Neural progenitor cell (in vitro differentiated cells): ENCODE results near the gene AEBP2. TPM values are rescaled to one million over a fixed set of nuclear protein-coding genes. Genes with fewer than 3 reads are reported as not detected.
A peak's percentile ranks its signal among the peaks of the same experiment; 100 is the strongest.
"Not testable (repeated sequence)": the region's sequence is repeated elsewhere in the genome, so short reads cannot be mapped to it uniquely, and the experiment has no call there.

Experiments used
- DNase-seq: peaks from one replicate; pipeline ENCODE4 v3.0.0-alpha.2; 2016; ENCODE audit warnings: low spot score
- H2AFZ ChIP-seq: fragments of 200-600 bp; sonication (generic); replicated peaks from 2 replicates; pipeline ENCODE4 v1.6.1; 2016; ENCODE audit warnings: antibody characterized with exemption
- H3F3A ChIP-seq: fragments of 200-600 bp; sonication (generic); 2 replicates; pipeline ENCODE4 v1.6.1; 2016; ENCODE audit warnings: antibody characterized with exemption, low read depth
- H3K27ac ChIP-seq: fragments of 200-600 bp; sonication (generic); 2 replicates; pipeline ENCODE4 v1.5.1; 2016; ENCODE audit warnings: mild to moderate bottlenecking
- H3K27me3 ChIP-seq: fragments of 200-600 bp; sonication (generic); 2 replicates; pipeline ENCODE4 v1.6.1; 2016; ENCODE audit warnings: mild to moderate bottlenecking, moderate library complexity
- H3K36me3 ChIP-seq: fragments of 200-600 bp; sonication (generic); 2 replicates; pipeline ENCODE4 v1.5.1; 2016
- H3K4me1 ChIP-seq: fragments of 200-600 bp; sonication (generic); 2 replicates; pipeline ENCODE4 v1.6.1; 2016; ENCODE audit warnings: mixed run types
- H3K4me2 ChIP-seq: fragments of 200-600 bp; sonication (generic); 2 replicates; pipeline ENCODE4 v1.6.1; 2016
- H3K4me3 ChIP-seq: fragments of 200-600 bp; sonication (generic); 2 replicates; pipeline ENCODE4 v1.5.1; 2016
- H3K79me2 ChIP-seq: fragments of 200-600 bp; sonication (generic); 2 replicates; pipeline ENCODE4 v1.6.1; 2016; ENCODE audit warnings: low read depth
- H3K9ac ChIP-seq: fragments of 200-600 bp; sonication (generic); 2 replicates; pipeline ENCODE4 v1.6.1; 2016
- H3K9me3 ChIP-seq: fragments of 200-600 bp; sonication (generic); 2 replicates; pipeline ENCODE4 v1.5.1; 2016; ENCODE audit warnings: low read depth
- H4K20me1 ChIP-seq: fragments of 200-600 bp; sonication (generic); 2 replicates; pipeline ENCODE4 v1.6.1; 2016; ENCODE audit warnings: low read depth
- H3K27ac Mint-ChIP-seq: 3 replicates; pipeline ENCODE4 v1.8.0; 2021; ENCODE audit warnings: mixed read lengths
- H3K27me3 Mint-ChIP-seq: 2 replicates; pipeline ENCODE4 v1.8.0; 2022; ENCODE audit warnings: low read depth, mild to moderate bottlenecking, inconsistent platforms, moderate library complexity, mixed read lengths; ENCODE audit not compliant: insufficient read depth
- H3K36me3 Mint-ChIP-seq: 3 replicates; pipeline ENCODE4 v1.8.0; 2021; ENCODE audit warnings: mixed read lengths
- H3K4me1 Mint-ChIP-seq: 3 replicates; pipeline ENCODE4 v1.8.0; 2021; ENCODE audit warnings: mixed read lengths
- H3K4me3 Mint-ChIP-seq: 3 replicates; pipeline ENCODE4 v1.8.0; 2021; ENCODE audit warnings: mild to moderate bottlenecking, moderate library complexity, mixed read lengths
- H3K9me3 Mint-ChIP-seq: 3 replicates; pipeline ENCODE4 v1.8.0; 2020; ENCODE audit warnings: mixed read lengths
- EZH2 ChIP-seq: fragments of 200-600 bp; sonication (generic); IDR thresholded peaks from 2 replicates; pipeline ENCODE4 v1.6.1; 2017; ENCODE audit warnings: antibody characterized with exemption, mild to moderate bottlenecking, moderate library complexity
- EZH2phosphoT487 ChIP-seq: fragments of 200-600 bp; sonication (generic); IDR thresholded peaks from 2 replicates; pipeline ENCODE4 v1.6.1; 2017; ENCODE audit warnings: antibody characterized with exemption
- total RNA-seq: library from RNA; depleted of rRNA; stranded (reverse); fragments of >200 nt; gene quantifications from 2 replicates; pipeline ENCODE4 v1.2.3, GENCODE V29; 2015; ENCODE audit warnings: low replicate concordance
- TF ChIP-seq, protein P1 (sequence below): fragments of 200-600 bp; sonication (generic); IDR thresholded peaks from 2 replicates; pipeline ENCODE4 v1.5.1; 2017; ENCODE audit warnings: antibody characterized with exemption, mild to moderate bottlenecking

AEBP2 gene
- total RNA-seq, 1 donor from 2014 or later = 34.0 TPM

DNA sequence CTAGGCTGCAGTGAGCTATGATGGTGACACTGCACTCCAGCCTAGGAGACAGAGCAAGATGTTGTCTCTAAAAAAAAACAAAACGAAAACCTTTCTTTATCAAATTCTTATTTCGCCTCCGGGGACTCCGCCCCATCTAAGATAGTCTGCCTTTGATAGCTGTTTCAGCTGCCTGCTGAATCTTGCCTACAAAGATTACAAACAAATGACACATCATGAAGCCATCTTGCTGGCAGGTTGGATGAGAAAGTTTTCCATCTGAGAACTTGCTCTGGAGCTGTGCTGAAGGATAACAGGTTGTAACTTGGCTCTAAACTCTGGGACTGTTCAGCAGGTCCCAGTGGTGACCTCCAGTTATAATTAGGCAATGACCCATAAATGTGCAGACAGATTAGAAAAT lies 41.8 kb upstream of the AEBP2 start:
- Histone ChIP-seq H3K27me3 (no peaks in the 10 kb centered on the region), H3K27ac (no peak overlapping the region), H3K4me1 (no peaks in the 10 kb centered on the region), H3F3A (no peaks in the 10 kb centered on the region), H3K79me2 (no peaks in the 10 kb centered on the region), H3K4me2 (no peak overlapping the region), H2AFZ (no peak overlapping the region), H3K9ac (no peak overlapping the region), H3K4me3 (no peak overlapping the region), H3K9me3 (no peaks in the 10 kb centered on the region), H3K36me3 (no peaks in the 10 kb centered on the region), H4K20me1 (no peaks in the 10 kb centered on the region)
- H3K36me3 Mint-ChIP-seq = no peaks in the 10 kb centered on the region
- no peak for TF ChIP-seq EZH2
- TF ChIP-seq, protein P1, sequence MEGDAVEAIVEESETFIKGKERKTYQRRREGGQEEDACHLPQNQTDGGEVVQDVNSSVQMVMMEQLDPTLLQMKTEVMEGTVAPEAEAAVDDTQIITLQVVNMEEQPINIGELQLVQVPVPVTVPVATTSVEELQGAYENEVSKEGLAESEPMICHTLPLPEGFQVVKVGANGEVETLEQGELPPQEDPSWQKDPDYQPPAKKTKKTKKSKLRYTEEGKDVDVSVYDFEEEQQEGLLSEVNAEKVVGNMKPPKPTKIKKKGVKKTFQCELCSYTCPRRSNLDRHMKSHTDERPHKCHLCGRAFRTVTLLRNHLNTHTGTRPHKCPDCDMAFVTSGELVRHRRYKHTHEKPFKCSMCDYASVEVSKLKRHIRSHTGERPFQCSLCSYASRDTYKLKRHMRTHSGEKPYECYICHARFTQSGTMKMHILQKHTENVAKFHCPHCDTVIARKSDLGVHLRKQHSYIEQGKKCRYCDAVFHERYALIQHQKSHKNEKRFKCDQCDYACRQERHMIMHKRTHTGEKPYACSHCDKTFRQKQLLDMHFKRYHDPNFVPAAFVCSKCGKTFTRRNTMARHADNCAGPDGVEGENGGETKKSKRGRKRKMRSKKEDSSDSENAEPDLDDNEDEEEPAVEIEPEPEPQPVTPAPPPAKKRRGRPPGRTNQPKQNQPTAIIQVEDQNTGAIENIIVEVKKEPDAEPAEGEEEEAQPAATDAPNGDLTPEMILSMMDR = no peak
- no peak for TF ChIP-seq EZH2phosphoT487
- no peaks in the 10 kb centered on the region for H3K27me3 Mint-ChIP-seq
- H3K27ac Mint-ChIP-seq = no peak overlapping the region
- peaks cover 2% of the 10 kb centered on the region for H3K4me1 Mint-ChIP-seq
- H3K4me3 Mint-ChIP-seq = no peak overlapping the region
- no peak for DNase-seq
- no peaks in the 10 kb centered on the region for H3K9me3 Mint-ChIP-seq

- no peaks in the 10 kb centered on the region for H3K79me2 ChIP-seq
- no peak overlapping the region for H3K9ac ChIP-seq
- H3K36me3 ChIP-seq = no peaks in the 10 kb centered on the region
- no peak overlapping the region for H2AFZ ChIP-seq
- H3K4me2 ChIP-seq = no peak overlapping the region
- no peaks in the 10 kb centered on the region for H3K4me1 ChIP-seq
- Mint-ChIP-seq H3K4me3 (no peak overlapping the region), H3K9me3 (no peaks in the 10 kb centered on the region), H3K27ac (no peak overlapping the region), H3K36me3 (no peaks in the 10 kb centered on the region), H3K27me3 (no peaks in the 10 kb centered on the region), H3K4me1 (peaks cover 2% of the 10 kb centered on the region)
- no peak for TF ChIP-seq EZH2phosphoT487
- TF ChIP-seq EZH2 = no peak
- TF ChIP-seq, protein P1 = no peak
- DNase-seq = no peak
- H4K20me1 ChIP-seq = no peaks in the 10 kb centered on the region
- no peaks in the 10 kb centered on the region for H3F3A ChIP-seq
- H3K4me3 ChIP-seq = no peak overlapping the region
- H3K9me3 ChIP-seq = no peaks in the 10 kb centered on the region
- no peak overlapping the region for H3K27ac ChIP-seq
- no peaks in the 10 kb centered on the region for H3K27me3 ChIP-seq
Measured at GRCh38 chr12:19398376-19399363, 40.6 kb upstream of the AEBP2 start.

DNA sequence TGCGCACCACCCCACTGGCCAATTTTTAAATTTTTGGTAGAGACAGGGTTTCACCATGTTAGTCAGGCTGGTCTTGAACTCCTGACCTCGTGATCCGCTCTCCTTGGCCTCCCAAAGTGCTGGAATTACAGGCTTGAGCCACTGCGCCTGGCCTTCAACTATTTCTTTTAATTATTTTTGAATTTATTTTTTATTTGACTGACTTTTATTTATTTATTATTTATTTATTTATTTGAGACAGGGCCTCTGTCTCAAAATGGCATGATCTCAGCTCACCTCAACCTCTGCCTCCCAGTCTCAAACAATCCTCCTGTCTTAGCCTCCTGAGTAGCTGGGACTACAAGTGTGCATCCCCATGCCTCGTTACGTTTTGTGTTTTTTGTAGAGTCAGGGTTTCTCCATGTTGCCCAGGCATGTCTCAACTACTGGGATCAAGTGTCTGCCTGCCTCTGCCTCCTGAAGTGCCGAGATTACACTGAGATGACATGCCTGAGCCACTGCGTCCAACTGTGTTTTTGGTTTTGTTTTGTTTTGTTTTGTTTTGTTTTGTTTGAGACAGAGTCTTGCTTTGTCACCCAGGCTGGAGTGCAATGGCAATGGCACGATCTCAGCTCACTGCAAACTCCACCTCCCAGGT lies 38.5 kb upstream of the AEBP2 start:
- not testable (repeated sequence) for H3K27ac ChIP-seq, DNase-seq, H3K79me2 ChIP-seq, H3K9me3 ChIP-seq, H3K9ac ChIP-seq, H3K4me3 ChIP-seq, H3F3A ChIP-seq, H3K9me3 Mint-ChIP-seq, H3K4me2 ChIP-seq, H3K36me3 Mint-ChIP-seq, H3K4me1 Mint-ChIP-seq, H3K4me1 ChIP-seq, H3K27me3 ChIP-seq, H2AFZ ChIP-seq, H4K20me1 ChIP-seq, H3K36me3 ChIP-seq, H3K4me3 Mint-ChIP-seq, H3K27ac Mint-ChIP-seq, H3K27me3 Mint-ChIP-seq

- Histone ChIP-seq H3K9ac (no peak overlapping the region), H3K27me3 (no peaks in the 10 kb centered on the region), H3K27ac (no peak overlapping the region), H3K79me2 (no peaks in the 10 kb centered on the region), H4K20me1 (no peaks in the 10 kb centered on the region), H3K9me3 (no peaks in the 10 kb centered on the region), H3K4me3 (no peak overlapping the region), H3K36me3 (no peaks in the 10 kb centered on the region), H3K4me2 (no peak overlapping the region), H2AFZ (peak overlapping the region; percentile 50), H3K4me1 (no peaks in the 10 kb centered on the region), H3F3A (no peaks in the 10 kb centered on the region)
- H3K27me3 Mint-ChIP-seq = peaks cover 9% of the 10 kb centered on the region
- H3K36me3 Mint-ChIP-seq = no peaks in the 10 kb centered on the region
- H3K9me3 Mint-ChIP-seq = no peaks in the 10 kb centered on the region
- peak; percentile 12 for DNase-seq
- H3K27ac Mint-ChIP-seq = no peak overlapping the region
- peaks cover 2% of the 10 kb centered on the region for H3K4me1 Mint-ChIP-seq
- TF ChIP-seq, protein P1 = no peak
- no peak for TF ChIP-seq EZH2
- no peak overlapping the region for H3K4me3 Mint-ChIP-seq
Measured at GRCh38 chr12:19402211-19402610, 37.1 kb upstream of the AEBP2 start.
